ELF-1 (cell line): ENCODE data around the gene MAMLD1.
A peak's percentile ranks its signal among the peaks of the same experiment; 100 is the strongest.
"Not testable (repeated sequence)": the region's sequence is repeated elsewhere in the genome, so short reads cannot be mapped to it uniquely, and the experiment has no call there.

ENCODE experiments used
- DNase-seq: peaks from one replicate; pipeline ENCODE4 v3.0.0-alpha.2; 2016; ENCODE audit warnings: low read depth, low spot score

The MAMLD1 gene

GRCh38 chrX:150362599-150363481 is at the start of gene MAMLD1:
Gene MAMLD1, plus strand, starts transcription at chrX:150363317. Its CDS starts 82,200 bp downstream, at chrX:150445517.
- peak; percentile 45 for DNase-seq

- peak; percentile 16 for DNase-seq
Measured at GRCh38 chrX:150313514-150313913, 49.6 kb upstream of the MAMLD1 start.

- DNase-seq, result no peak
Measured at GRCh38 chrX:150314186-150314585, 48.9 kb upstream of the MAMLD1 start.

DNA sequence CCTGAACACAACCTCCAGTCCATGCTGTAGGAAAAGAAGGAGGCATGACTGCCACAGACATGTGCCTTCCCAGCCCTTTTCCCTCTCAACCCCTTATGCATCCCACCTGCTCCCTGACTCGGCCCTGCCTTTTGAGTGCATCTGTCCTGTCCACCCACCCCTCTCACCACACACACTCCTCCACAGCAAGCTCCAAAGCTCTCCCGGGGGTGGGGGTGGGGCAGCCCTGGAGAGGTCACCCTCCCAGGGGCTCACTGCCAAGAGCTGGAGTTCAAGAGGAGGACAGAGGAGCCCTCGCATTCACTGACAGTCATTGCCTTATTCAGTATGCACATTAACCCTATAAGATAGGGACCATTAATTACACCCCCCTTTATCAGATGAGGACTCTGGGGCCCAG is 46.6 kb upstream of the MAMLD1 start:
- DNase-seq, result no peak

- DNase-seq, result no peak
Measured at GRCh38 chrX:150323020-150323419, 40.1 kb upstream of the MAMLD1 start.

DNA sequence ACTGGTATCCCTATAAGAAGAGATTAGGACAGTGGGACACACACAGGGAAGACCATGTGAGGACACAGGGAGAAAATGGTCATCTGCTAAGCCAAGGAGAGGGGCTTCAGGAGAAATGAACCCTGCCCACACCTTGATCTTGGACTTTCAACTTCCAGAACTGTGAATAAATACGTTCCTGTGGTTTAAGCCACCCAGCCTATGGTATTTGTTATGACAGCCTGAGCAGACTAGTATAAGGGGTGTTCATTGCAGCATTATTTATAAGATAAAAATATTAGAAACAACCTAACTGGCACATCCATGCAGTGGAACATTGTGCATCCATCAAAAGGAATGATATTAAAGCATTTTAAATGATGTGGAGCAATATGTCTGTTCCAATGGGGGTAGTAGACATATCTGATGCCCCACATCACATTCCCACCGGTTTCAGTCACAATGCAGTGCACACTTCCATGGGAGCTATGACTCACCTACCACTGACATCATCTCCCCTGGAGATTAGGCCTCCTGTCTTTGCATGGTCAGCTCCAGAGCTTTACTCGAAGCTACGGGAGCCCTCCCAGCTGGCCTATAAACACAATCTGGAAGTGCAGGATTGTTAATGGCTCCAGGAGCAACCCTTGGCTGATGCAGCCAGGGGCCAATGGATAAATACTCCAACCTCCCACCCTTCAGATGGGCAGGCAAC is 38.9 kb upstream of the MAMLD1 start:
- DNase-seq, result peak; percentile 45

DNA sequence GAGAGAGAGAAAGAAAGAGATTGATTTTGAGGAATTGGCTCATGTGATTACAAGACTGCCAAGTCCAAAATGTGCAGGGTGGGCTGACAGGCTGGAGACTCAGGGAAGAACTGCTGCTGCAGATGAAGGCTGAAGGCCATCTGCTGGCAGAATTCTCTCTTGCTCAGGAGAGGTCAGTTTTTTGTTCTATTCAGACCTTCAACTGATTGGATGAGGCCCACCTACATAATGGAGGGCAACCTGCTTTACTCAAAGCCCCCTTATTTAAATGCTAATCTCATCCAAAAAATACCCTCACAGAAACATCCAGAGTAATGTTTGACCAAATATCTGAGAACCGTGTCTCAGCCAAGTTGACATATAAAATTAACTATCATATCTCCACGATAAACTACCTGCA is 38.2 kb upstream of the MAMLD1 start:
- no peak for DNase-seq

DNA sequence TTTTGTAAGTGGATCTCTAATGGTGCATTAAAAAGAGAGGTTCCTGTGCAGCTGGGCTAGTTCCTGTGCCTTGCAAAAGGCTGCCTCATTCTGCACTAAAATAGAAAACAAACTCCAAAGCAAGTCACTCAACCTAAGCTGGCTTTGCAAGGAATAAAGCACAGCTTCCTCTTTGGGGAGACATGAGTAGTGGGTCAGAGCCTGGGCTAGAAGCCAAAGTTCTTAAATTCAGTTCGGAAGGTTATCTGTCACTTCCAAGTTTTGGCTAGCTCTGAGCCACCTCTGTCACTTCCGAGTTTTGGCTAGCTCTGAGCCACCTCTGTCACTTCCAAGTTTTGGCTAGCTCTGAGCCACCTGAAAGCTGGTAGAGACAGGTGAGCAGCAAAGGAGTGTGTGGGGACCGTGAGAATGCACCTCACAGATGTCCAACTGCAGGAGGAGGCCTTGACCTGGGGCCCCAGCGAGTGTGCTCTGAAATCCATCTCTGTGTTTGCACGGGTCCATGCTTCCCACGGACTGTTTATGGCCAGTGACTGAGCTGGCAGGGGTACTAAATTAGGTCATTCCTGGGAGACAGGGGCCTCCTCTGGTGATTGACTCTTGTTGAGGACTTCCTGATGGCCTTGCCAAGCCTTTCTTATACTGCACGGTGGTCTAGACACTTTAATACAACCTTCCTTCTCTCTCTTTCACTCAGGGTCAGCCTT is 36.4 kb upstream of the MAMLD1 start:
- no peak for DNase-seq

DNA sequence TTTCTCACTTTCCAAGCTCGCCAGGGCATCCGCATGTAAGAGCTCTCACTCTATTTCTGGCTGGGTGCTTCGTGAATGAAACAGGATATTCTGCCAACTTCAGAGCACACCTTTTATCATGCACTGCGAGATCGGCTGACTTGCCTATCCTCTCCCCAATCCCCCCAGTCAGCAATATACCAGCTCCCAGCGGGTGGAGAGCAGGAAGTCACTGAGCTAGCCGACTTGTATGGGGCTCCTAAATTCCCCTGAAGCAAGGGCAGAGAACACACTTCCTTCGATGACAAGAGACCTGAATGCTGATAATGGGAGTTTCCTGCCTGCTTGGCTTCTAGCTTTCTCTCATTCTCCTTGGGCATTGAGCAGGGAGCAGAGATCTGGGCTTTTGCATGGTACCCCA is 33.8 kb upstream of the MAMLD1 start:
- DNase-seq, result peak; percentile 17

- DNase-seq, result no peak
Measured at GRCh38 chrX:150329868-150330267, 33.2 kb upstream of the MAMLD1 start.

- no peak for DNase-seq
Measured at GRCh38 chrX:150332023-150332422, 31.1 kb upstream of the MAMLD1 start.

DNA sequence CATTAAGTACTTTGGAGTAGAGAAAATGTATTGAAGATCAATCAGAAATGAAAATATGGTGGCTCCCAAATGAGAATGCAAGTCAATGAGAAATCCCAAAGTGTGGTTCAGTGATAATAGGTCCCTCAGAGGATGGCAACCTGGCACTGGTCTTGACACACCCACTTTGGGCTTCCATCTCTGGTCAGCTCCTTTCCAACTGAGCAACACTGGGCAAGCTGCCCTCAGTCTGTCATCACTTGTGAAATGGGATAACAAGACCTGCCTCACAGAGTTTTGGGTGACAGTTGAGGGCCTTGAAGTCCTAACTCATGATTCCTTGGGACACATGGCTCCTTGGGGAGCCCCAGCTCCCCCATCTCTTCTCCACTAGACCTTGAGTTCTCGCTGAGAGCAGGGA is 29.0 kb upstream of the MAMLD1 start:
- no peak for DNase-seq

DNA sequence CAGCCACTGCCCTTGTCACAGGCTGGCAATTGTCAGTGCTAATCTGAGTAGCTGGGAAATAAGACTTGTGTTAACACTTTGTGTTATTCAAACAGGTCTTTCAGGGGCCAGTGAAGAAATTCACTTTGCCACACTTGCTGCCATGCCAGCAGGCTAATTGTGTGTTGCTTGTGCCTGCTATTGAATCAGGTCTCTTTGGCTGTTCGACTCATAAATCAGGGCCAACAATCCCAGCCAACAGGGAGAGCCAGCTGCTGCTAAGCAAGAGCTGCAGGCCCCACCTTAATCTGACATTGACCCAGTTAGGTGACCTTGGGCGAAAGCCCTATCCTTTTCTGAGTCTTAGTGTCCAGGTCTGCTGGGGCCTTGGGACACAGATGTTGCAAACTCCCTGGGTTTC is 28.1 kb upstream of the MAMLD1 start:
- DNase-seq, result no peak

DNA sequence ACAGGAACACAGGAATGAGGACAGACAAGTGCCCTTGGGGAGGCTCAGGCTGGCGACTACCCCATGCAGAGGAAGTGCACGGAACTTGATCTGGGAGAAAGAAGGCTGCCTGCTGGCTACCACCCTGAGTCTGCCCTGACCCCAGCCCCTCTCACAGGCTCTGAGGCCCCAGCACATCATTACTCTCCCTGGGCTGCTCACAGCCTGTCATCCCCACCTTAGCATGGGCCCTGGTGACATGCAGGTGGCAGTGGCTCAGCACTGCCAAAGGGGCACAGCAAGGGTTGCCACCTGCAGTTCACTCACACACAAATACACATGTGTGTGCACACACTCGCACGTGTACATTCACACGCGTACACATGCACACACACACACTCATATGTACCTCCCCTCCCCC is 26.1 kb upstream of the MAMLD1 start:
- DNase-seq, result no peak

DNA sequence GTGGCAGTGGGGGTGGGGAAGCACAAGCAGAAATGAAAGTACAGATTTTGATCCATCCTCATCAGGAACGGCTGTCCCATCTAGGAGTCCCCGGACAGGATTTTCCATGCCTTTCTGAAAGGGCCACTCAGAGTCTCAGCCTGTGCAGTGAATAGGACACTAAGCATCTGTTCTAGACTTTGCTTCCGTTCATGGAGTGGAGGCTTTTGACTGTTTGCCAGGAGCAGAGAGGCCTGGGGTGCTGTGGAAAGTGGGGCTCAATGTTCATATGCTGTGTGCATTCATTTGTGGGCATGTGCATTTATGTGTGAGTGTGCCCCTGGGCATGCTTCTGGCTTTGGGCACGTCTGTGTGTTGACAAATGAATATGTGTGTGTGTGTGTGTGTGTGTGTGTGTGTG is 25.6 kb upstream of the MAMLD1 start:
- no peak for DNase-seq

DNA sequence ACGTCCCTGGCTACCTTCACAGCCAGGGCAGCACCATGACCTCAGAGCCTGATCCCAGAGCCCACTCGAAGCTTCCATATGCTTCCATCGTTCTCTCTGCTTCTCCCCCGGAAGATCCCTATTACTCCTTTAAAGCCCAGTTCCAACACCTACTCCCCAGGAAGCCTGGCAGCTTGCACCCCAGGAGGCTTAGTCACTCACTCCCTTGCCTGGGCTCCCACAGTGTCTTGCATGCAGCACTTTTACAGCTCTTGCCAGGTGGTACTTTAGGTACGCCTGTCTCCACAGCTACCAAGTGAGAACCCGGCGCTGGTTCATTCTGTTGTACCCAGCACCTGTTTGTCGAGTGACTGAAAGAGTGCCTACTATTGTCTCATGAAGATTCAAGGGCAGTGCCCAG is 24.5 kb upstream of the MAMLD1 start:
- DNase-seq, result no peak

DNA sequence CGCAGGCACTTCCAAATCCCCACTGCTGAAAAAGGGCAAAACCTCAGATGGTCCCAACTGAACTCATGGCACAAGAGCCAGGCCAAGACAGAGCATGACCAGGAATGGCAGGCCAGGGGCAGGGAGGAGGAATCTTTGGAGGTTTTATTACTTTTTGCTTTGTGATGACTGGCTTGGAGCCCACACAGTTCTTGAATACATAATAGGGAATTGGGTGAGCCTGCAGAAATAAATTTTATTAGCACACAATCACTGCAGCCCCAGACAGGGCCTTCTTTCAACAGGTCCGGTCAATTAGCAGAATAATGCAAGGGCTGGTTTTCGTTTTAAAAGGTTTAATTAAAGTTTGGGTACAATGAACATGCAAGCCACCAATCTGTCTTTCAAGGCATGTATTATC is 23.4 kb upstream of the MAMLD1 start:
- no peak for DNase-seq

- DNase-seq, result not testable (repeated sequence)
Measured at GRCh38 chrX:150340326-150340725, 22.8 kb upstream of the MAMLD1 start.

- DNase-seq, result no peak
Measured at GRCh38 chrX:150347471-150347870, 15.6 kb upstream of the MAMLD1 start.

DNA sequence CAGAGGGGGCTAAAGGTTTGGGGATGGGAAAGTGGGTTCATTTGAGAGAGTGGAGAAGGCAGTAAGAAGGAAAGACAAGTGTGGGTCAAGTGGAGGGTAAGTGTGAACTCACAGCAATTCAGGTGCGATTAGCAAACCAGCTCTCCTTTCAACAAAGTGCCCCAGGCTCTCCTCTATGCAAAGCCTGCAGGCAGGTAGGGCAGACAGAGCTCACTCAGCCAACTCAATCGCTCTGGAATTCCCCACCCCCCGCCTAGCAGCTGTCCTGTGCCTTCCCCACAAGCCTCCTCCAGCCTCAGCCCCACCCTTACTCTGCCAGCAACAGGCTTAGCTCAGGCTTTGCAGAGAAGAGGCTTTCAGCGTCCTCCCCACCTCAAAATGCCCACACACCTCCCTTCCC is 14.8 kb upstream of the MAMLD1 start:
- DNase-seq, result peak; percentile 94

DNA sequence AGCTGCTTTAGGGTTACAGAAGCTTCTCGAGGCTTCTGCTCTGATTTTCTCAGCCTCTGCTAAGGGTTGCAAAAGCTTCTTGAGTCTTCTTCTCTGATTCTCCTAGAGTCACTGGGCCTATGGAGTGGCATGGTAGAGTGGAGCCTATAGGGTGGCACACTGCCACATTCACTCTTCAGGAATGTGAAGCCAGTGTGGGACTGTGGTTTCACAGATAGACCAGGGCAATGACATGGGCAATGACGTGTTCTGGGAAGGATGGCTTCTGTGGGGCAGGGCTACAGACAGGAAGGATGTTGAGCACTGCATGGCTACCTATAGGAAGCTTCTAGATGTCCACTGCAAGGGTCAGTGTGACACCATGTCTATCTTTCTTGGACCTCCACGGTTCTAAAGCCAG is 11.0 kb upstream of the MAMLD1 start:
- no peak for DNase-seq

DNA sequence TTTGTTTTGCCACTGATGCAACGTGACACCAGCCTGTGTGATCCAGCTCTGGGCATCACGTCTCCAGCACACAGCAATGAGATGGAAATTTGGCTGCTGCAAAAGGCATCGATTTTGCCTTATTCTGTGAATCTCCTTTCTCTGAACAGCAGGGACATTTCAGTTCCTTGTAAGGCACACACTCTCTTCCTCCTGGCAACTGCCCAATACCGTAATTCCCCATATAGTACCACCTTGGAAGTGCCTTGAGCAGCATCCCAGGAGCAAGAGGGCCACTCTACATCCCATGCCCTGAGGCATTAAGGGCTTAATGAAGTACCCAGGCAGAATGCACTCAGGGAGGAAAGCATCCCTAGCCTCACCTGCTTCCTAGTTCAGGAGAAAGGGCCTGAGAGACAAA is 10.5 kb upstream of the MAMLD1 start:
- no peak for DNase-seq
